Ammon's horn (tissue), 1 donor: ENCODE data around the gene EPB41L4A.

Experiments
- DNase-seq: peaks from one replicate; pipeline ENCODE4 v3.0.0-alpha.2; 2016; ENCODE audit warnings: low spot score

EPB41L4A gene

DNA sequence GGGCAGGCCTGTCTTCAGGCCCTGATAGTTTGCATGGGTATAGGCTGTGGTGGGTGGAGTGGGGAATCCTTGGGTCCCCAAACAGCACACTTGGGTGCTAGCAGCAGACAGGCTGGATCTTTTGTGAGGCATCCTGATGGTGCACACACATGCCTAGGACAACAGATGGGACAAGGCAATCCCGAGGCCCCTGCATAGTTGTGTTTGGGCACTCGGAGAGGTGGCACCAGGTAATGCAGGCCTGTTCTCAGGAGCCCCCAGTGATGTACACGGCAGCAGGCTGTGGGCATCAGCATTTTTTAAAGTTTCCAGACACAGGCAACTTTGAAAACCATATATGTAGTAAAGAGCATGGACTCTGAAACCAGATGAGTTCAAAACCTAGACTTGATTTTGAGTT, 65.4 kb downstream of the EPB41L4A start:
- DNase-seq: no peak

DNA sequence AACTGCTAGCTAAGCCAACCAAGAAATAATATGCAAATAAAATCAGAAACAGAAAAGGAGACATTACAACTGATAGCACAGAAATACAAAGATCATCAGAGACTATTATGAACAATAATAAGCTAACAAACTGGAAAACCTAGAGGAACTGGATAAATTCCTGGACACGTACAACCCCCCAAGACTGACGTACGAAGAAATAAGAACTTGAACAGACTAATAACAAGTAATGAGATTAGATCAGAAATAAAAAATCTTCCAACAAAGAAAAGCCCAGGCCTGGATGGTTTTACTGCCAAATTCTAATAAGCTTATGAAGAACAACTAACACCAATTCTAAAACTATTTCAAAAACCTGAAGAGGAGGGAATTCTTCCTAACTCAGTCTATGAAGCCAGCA, 67.9 kb downstream of the EPB41L4A start:
- no peak for DNase-seq

DNA sequence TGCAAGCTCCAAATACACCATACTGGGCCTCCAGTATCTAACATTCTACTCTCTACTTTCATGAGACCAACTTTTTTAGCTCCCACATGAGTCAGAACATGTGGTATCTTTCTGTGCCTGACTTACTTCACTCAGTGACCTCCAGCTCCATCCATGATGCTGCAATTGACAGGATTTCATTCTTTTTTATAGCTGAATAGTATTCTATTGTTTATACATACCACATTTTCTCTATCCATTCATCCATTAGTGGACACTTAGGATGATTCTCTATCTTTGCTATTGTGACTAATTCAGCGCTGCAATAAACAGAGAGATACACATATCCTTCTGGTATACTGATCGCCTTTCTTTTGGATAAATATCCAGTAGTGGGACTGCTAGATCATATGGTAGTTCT, 68.5 kb downstream of the EPB41L4A start:
- no peak for DNase-seq

DNA sequence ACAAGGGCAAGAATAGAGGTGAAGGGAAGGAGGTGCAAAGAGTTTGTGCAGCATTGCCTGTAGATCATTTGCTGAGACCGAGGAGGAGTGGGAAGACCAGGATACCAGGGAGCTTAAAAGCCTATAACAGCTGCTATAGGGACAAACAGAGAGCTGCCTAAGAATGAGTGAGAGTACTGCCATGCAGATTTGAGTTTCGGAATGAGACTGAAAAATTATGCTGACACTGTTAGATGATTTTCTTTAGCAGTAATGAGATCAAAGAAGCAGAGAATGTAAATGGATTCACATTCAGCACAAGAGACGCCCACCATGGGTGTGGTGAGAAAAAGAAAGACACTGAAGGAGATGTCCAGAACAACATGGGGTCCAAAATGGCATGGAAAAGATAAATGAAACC, 69.7 kb downstream of the EPB41L4A start:
- no peak for DNase-seq

DNA sequence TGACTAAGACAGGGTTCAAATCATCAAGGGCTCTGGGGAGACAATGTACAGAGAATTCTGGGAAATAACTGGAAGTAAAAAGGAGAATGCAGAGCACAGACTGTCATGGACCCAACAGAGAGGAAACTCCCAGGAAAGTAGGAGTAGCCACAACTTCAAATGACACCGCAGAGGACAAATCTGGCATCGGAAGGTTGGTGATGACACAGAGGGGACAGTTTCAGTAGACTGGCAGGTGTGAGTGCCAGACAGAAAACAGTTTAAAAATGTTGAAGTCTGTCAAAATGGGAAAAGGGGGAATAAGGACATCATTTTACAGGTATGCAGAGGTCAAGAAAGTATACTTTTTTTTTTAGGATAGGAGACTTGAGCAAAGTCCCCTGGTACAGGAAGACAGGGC, 70.2 kb downstream of the EPB41L4A start:
- DNase-seq: no peak

DNA sequence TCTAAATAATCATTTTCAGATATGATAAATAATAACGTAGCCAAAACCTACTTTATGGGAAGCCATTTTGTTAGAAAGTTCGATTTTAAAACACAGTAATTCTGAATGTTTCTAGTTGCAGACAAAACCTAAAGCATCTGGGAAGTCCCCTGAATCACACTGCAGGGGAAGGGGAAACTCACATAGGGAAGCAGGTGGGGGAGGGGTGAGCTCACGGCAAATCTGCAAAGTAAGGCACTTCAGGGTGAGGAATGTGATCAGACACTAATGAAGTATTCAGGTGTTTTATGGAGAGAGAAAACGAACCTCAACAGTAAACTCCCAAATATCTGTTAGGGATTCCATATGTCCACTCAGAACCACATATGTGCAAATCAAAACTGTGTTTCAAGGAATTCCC, 70.7 kb downstream of the EPB41L4A start:
- DNase-seq: no peak

DNA sequence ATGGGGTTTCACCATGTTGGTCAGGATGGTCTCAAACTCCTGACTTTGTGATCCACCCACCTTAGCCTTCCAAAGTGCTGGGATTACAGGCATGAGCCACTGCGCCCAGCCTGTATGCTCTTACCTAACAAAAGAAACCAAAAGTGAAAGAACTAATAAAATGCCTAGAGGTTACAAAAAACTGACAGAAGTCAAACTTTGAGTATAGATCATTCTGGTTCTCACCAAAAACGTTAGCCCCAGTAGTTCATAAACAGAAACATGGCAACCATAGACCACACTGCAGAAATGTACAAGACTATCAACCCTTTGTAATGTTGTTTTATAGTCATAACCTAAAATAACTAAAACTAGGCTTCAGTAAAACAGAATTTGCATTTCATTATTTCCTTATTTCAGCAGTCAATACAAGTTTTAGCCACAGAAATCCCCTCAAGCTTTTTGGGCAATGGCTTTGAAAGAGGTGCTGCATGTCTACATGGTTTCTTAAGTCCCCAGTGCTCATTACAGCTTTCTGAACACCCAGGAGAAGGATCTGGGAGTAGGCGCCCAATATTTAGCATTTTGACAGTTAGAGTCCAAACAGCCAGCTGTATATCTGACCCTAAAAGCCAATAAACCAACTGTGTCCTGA, 72.5 kb downstream of the EPB41L4A start:
- no peak for DNase-seq

DNA sequence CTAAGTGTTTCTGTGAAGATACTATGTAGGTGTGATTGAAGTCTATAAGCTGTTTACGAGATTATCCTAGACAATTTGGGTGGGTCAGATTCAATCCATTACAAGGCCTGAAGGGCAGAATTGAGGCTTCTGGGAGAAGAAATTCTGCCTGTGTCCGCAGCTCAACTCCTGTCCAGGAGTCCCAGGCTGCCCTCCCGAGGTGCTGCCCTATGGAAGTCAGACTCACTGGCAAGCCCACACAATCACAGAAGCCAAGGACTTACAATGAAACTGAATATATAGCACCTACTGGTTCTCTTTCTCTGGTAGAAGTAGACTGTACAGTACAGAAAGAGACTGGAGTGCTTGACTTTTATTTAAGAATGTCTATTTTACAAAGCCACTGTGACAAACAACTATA, 74.5 kb downstream of the EPB41L4A start:
- no peak for DNase-seq

DNA sequence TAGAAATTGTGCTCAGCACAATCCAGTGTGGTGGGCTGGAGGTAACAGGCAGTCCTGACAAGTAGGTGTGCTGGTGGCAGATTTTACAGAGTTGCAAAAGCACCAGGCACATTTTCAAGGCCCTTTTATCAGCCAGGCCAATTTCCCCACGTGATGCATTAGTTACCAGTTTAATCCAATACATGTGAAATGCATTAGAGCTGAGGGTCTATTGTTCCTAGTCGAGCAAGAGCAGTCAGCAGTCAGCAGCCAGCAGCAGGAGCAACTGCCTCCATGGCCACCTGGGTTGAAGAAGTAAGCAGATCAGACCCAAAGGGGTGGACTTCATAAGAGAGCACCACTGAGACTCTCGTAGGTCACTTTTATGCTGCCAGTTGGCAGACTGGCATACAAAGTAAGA, 76.7 kb downstream of the EPB41L4A start:
- DNase-seq: no peak

DNA sequence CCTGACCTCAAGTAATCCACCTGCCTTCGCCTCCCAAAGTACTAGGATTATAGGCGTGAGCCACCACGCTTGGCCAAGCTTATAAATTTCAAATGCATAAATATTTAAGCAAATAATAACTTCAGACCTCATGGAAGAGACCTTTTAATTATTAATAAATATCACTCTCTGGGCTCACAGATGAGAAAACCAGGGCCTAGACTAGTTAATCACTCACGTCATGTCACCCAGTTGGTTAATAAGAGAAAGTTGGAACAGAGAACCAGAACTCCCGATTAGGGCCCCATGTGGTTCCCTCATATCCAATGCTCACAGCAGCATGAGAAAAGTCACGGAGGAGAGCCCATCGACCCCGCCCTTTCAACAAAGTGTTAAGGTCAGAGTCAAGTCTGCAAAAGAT, 79.3 kb downstream of the EPB41L4A start:
- no peak for DNase-seq

DNA sequence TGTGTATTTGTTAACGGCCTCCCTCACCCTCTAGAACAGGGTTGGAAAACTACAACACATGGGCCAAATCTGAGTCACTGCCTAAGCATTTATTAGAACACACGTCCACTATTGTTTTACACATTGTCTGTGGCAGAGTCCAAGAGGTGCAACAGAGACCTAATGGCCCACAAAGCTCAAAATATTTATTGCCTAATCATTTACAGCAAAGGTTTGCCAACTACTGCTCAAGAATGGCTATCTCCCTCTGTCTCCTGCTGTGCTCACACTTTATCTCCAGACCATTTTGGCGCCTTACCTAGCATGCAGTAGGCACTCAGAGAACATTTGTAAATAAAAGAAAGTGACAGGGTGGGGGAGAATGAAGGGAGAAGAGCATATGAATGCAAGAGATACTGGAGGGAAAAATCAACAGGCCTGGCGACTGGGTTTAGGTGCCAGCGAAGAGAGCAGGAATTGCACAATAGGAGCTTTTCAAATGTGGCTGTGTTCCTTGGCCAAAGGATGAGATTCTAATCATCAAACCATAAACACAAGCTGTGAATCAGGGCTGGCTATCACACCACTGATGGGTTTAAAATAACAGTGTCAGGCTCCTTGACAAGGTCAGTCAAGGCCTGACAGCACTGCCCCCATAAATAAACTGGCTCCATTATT, 80.3 kb downstream of the EPB41L4A start:
- peak; percentile 29 for DNase-seq

DNA sequence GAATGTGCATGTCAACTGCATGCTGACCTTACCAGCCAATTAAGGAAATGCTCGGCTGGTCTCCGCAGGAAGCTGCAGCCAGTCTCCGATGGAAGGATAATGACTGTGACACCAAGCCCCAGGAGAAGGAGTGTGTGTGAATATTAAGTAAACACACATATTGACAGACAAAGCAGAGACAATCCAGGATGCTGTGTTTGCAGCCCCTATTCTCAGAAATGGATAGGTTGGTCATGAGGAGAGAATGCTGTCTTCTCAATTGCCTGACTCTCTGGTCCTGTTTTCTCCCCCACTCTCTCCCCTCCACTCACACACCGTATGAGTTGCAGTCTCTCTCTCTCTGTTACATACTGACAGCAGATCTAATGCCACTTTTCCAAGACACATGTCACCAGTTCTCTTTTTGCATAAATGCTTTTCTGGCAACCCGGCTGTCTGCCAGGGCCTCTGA, 85.7 kb downstream of the EPB41L4A start:
- no peak for DNase-seq

DNA sequence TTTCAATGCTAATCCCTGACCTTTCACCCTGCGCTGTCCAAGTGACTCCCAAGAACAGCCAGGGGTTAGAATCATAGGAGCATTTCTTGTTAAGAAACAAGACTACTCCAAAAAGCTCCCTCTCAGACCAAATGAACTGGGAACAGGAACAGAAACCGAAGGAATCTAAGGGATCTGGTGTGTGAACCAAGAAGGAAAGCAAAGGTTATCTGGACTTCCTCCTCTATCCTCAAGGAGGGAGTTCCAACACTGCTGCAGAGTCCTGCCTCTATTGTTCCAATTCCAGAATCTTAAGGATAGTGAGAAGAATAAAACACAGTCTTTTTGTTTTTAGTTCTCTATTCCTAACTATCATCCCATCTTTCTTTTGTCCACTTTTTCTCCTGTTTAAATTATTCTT, 87.2 kb downstream of the EPB41L4A start:
- no peak for DNase-seq

DNA sequence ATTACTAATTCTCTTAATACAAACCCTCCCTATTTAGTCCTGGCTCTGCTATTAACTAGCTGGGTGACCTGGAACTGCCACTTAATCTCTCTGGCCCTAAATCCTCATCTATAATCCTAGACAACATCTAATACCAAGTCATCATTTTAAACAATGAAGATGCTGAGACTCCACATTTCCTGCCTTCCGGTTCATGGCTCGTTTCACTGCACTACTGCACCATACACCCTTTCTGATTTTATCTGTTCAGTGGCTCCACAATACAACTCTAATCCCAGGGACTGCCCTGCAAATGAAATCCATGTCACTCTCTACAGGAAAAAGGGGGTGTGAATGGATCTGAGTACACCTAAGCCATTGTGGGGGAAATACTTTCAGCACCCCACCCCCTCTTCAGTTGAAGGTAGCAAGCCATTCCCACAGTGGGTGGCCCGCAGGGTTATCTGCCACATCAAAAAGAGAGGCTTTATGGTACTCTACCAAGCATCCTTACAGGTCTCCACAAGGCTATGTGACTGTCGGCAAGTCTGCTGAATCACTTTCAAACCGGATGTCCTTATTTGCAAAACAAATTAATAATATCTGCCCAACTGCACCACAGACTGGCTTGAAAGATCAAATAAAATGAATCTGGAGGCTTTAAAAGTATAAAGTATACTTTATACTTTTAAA, 89.5 kb downstream of the EPB41L4A start:
- no peak for DNase-seq

DNA sequence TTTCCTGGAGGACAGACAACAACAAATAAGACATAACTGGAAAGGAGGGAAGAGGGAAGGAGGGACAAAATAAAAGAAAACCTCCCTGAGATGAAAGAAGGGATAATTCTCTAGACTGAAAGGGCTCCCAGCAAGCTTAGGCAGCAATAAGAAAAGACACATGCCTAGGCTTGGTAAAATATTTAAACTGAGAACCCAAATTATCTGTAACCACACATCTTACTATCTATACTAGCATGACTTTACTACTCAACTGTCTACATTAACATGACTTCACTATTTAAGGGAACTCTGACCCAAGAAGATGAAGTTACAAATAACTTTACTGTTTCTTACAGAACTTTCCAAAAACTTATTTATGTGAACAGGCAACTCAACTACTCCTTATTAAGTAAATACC, 95.9 kb downstream of the EPB41L4A start:
- DNase-seq: no peak

DNA sequence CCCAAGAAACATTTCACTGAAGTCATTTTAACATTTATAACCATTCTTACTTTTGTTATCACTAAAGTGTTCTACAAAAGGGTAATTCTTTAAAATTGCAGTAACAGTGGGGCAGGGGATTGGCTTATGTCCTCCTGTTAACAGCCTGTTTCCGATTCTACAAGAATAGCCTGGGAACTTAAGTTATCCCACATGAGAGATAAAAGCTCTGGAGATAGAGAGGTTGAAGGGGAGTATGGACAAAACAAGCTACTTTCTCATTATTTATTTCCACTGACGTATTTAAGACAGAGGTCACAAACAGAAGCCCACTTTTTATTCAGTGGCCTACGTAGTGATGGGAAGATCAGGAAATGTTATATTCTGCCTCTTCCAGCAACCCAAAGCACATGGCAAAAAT, 98.7 kb downstream of the EPB41L4A start:
- no peak for DNase-seq

DNA sequence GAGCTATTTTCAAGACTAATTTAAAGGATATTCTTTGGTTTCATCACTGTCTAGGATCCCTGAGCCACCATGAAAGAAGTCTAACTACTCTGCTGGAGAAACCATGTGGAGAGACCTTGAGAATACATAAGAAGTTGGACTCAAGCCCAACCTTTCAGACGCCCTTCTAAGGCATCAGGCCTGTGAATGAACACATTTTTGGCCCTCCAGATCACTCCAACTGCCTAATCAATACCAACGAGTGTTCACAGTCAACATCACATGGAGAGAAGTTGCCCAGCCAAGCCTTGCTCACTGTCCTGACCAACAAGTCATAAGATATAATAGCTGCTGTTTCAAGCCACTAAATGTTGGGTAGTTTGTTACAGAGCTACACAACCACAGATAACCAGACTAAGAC, 100.7 kb downstream of the EPB41L4A start:
- DNase-seq: no peak

DNA sequence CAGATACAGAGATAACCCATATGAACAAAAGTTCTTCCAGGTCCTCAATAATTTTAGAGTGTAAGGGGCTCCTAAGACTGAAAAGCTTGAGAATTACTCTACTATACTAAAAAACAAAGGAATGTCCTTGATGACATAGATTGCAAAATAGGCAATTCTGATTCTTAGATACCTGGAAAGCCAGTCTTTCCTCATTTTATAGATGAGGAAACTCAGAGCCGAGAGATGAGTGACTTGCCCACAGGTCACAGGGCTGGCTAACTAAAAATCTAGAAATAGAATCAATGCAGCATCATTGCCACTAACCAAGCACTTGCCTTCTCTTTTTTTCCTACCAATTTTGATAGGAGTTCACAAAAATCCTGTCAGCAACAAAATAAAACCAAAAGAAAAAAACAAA, 101.2 kb downstream of the EPB41L4A start:
- no peak for DNase-seq

DNA sequence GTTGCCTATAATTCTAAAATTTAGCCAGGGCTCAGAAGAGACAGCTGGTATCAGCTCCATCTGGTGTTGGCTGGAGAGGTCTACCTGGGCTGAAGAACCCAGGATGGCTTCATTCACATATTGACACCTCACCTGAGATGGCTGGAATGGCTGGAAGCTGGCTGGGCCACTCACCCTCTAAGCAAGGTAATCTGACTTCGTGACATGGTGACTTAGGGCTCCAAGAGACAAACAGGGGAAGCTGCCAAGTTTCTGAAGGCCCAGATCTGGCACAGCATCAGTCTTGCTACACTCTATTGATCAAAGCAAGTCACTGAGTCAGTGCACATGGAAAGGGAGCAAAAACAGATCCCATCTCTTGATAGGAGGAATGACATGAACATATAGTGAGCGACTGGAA, 102.3 kb downstream of the EPB41L4A start:
- no peak for DNase-seq

DNA sequence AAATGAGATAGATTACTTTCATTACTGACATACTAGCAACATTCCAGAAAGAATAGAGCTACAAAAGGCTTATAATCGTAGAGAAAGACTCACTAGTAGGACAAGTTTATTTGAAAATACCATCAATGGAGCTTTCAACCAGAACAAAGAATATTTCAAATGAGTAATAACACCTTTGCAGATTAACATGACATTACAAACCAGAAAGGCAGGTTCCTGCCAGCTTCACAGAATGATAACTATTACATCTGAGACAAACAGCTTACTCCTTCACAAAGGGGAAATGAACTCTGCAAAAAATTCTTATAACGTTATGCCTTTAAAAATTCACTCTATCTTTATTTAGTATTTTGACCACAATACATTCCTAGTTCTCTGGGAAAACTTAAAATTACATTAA, 103.1 kb downstream of the EPB41L4A start:
- no peak for DNase-seq

DNA sequence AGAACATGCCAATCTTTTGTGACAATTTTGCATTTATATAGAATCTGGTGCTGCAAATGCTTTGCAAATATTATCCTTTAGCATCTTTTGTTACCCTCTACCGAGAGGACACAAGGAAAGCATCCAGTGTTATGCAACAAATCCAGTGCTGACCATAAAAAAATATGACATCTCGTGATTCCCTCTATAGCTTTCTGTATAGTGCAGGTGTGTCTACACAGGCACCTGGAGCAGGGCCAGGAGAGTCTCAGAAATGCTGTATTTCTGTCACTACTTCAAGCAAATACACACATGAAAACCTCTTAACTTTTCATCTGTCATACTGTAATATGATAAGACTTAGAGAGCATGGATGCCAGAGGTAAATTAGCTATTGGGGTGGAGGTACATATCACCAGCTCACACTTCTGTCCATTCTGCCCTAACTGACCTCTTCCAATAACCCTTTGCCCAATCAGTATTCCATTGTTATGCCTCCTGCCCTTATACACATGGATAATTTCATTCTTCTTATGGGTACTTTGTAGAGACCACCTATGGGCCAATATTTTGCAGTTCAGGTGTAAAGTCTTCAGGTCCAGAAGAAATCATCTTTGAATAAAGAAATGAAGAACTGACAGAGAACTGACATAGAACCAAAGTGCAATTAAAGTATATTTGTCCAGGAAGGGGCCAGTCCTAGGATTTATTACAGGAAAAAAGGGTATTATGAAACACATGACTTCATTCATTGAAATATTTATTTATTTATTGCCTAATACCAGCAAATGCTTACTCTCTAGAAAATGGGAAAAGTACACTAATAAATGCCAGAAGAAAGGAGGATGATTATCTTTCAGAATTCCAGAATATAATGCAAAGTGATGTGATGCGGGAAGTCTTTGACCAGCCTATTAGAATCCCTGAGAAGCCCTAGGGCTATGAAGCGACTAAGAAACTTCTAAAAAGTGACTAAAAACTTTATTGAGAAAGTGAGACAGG, 106.5 kb downstream of the EPB41L4A start:
- no peak for DNase-seq

DNA sequence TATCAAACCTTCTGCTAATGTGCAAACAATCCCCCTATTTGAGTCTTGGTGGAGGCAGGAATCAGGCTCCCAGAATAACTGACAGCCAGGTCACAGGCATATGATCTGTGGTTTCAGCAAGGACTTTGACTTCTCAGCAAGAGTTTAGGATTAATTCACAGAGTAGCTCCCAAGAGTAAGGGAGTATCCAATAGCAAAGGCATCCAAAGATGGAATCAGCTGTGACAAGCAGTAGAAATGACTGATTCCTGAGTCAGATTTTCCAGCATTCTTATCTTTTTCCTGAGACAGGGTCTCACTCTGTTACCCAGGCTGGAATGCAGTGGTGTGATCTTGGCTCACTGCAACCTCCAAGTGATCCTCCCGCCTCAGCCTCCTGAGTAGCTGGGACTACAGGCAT, 108.3 kb downstream of the EPB41L4A start:
- no peak for DNase-seq
